ENCODE data around the gene FSTL4. TPM values are rescaled to one million over a fixed set of nuclear protein-coding genes. Genes with fewer than 3 reads are reported as not detected.

FSTL4 gene
- total RNA-seq, 1 donor from 2014 or later: 0.07 TPM

DNA sequence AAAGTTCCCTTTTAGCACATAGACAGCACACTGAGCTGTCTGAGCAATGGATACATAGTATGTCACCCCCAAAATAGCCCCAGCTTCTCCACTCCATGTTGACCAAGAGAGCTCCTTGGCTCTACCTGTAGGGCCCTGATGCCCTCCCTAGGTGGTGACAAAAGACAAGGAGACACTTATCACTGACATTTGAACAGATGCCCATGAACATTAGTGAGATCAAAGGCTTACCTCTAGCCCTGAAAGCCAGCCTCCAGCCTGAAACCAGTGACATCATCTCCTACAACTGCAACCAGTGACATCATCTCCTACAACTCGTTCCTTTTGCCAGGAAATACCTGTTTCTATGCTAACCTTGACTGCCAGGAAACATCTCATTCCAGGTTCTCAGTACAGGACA lies 122.7 kb downstream of the FSTL4 start:
- no peaks in the 10 kb centered on the region for H3K4me1 Mint-ChIP-seq (ENCODE audit: low read depth)
- H3K9me3 Mint-ChIP-seq (ENCODE audit: low read depth): peaks cover 18% of the 10 kb centered on the region
- peaks cover 7% of the 10 kb centered on the region for H3K27me3 Mint-ChIP-seq (ENCODE audit: low read depth)
- peaks cover 2% of the 10 kb centered on the region for H3K36me3 Mint-ChIP-seq (ENCODE audit: low read depth)
- no peak overlapping the region for H3K4me3 Mint-ChIP-seq (ENCODE audit: unreplicated experiment)
- no peak for DNase-seq (ENCODE audit: low spot score)
- no peak overlapping the region for H3K27ac Mint-ChIP-seq (ENCODE audit: unreplicated experiment)
- TF ChIP-seq, protein P1, sequence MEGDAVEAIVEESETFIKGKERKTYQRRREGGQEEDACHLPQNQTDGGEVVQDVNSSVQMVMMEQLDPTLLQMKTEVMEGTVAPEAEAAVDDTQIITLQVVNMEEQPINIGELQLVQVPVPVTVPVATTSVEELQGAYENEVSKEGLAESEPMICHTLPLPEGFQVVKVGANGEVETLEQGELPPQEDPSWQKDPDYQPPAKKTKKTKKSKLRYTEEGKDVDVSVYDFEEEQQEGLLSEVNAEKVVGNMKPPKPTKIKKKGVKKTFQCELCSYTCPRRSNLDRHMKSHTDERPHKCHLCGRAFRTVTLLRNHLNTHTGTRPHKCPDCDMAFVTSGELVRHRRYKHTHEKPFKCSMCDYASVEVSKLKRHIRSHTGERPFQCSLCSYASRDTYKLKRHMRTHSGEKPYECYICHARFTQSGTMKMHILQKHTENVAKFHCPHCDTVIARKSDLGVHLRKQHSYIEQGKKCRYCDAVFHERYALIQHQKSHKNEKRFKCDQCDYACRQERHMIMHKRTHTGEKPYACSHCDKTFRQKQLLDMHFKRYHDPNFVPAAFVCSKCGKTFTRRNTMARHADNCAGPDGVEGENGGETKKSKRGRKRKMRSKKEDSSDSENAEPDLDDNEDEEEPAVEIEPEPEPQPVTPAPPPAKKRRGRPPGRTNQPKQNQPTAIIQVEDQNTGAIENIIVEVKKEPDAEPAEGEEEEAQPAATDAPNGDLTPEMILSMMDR (IDR thresholded peaks at IDR 0.05): no peak

DNA sequence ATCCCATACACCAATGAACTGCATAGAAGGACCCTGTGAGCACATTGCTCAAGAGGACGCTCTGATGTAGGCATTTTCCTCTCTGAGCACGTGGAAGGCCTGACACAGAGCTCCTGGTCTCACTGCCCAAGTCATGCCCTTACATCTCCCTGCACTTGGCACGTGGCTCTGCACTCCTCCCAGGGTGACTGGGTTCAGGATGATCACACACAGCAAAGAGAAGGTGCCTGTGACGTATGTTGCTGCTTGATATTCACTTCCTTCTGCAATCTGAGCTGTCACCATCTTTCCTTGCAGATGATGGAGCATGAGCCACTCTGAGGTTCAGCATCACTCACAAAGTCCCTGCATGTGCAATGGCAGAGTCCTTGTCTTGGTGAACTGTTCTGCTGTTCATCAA lies 125.2 kb downstream of the FSTL4 start:
- TF ChIP-seq, protein P1 (IDR thresholded peaks at IDR 0.05): no peak
- Mint-ChIP-seq H3K27ac (ENCODE audit: unreplicated experiment) (no peak overlapping the region), H3K27me3 (ENCODE audit: low read depth) (peaks cover 10% of the 10 kb centered on the region), H3K9me3 (ENCODE audit: low read depth) (peaks cover 14% of the 10 kb centered on the region), H3K36me3 (ENCODE audit: low read depth) (peaks cover 2% of the 10 kb centered on the region), H3K4me1 (ENCODE audit: low read depth) (peaks cover 4% of the 10 kb centered on the region), H3K4me3 (ENCODE audit: unreplicated experiment) (no peak overlapping the region)
- DNase-seq (ENCODE audit: low spot score): no peak

DNA sequence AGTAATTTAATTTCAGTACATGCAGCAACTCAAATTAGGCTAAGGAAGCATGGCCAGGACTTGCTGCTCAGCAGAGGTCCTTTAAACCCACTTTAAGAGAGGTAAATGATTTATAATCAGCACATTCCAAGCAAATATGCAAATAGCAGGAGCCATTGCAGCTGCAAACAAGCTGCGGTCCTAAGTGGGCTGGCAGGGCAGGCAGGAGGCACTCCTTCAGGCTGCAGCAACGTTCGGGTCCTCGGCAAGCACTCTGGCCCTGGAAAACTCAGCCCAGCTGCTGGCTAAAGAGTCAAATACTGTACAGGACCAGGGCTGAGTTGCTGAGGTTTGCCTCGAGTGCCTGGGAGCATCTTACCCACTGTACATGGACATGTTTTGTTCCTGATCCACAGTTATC lies 126.9 kb downstream of the FSTL4 start:
- no peak overlapping the region for H3K4me3 Mint-ChIP-seq (ENCODE audit: unreplicated experiment)
- DNase-seq (ENCODE audit: low spot score): no peak
- peaks cover 12% of the 10 kb centered on the region for H3K9me3 Mint-ChIP-seq (ENCODE audit: low read depth)
- H3K27ac Mint-ChIP-seq (ENCODE audit: unreplicated experiment): no peak overlapping the region
- peaks cover 10% of the 10 kb centered on the region for H3K27me3 Mint-ChIP-seq (ENCODE audit: low read depth)
- H3K36me3 Mint-ChIP-seq (ENCODE audit: low read depth): peaks cover 2% of the 10 kb centered on the region
- TF ChIP-seq, protein P1 (IDR thresholded peaks at IDR 0.05): no peak
- peaks cover 11% of the 10 kb centered on the region for H3K4me1 Mint-ChIP-seq (ENCODE audit: low read depth)

DNA sequence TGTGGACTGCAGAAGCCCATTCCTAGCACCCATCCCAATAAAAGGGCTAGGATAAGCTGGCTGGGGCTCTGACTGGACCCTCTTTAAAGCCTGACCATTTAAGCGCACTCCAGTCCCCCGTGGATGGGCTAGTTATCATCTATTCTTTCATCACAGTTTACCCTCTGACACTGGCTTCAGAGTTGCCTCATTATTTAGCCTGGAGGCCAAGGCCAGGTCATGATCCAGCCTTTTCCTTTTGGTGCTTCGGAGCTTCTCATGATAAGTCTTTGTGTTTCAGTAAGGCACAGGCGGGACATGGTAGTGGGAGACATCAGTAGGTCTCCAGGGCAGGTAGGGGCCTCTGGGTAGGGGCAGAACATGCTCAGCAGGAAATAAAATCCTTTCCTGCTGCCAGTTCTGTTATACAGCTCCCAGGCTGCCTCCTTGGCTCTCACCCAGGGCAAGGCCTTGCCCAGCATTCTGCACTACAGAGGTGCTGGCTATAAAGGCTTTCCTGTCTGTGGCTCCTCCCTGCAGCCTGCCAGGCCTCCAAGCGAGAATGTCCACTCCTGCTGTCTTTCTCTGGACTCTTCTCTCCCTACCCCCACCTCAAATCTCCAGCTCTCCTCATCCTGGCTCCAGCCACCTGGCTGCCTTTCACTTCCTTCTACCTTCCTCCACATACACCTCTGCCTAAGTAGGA lies 128.8 kb downstream of the FSTL4 start:
- H3K4me3 Mint-ChIP-seq (ENCODE audit: unreplicated experiment): no peak overlapping the region
- DNase-seq (ENCODE audit: low spot score): no peak
- H3K4me1 Mint-ChIP-seq (ENCODE audit: low read depth): peaks cover 11% of the 10 kb centered on the region
- no peaks in the 10 kb centered on the region for H3K9me3 Mint-ChIP-seq (ENCODE audit: low read depth)
- H3K36me3 Mint-ChIP-seq (ENCODE audit: low read depth): no peaks in the 10 kb centered on the region
- H3K27me3 Mint-ChIP-seq (ENCODE audit: low read depth): peaks cover 10% of the 10 kb centered on the region
- TF ChIP-seq, protein P1 (IDR thresholded peaks at IDR 0.05): no peak
- no peak overlapping the region for H3K27ac Mint-ChIP-seq (ENCODE audit: unreplicated experiment)

DNA sequence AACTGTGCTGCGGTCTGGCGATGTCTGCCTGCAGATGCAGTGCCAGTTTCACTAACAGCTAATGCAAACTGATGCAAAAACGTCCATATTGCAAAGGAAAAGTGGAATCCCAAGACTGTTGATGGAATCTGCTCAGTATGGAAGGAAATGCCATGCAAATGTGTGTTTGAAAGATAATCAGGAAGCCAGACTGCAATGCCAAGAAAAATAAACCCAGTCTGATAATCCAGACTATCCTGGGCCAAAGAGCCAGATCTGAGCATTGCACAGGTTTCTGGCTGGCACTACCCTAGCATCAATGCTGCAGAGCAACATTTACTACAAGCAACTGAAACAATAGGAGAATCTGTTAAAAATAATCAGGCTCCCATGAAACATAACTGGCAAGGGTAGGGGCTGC lies 130.3 kb downstream of the FSTL4 start:
- Mint-ChIP-seq H3K27me3 (ENCODE audit: low read depth) (peaks cover 10% of the 10 kb centered on the region), H3K9me3 (ENCODE audit: low read depth) (no peaks in the 10 kb centered on the region), H3K4me3 (ENCODE audit: unreplicated experiment) (no peak overlapping the region), H3K36me3 (ENCODE audit: low read depth) (no peaks in the 10 kb centered on the region), H3K27ac (ENCODE audit: unreplicated experiment) (peak overlapping the region; percentile 14), H3K4me1 (ENCODE audit: low read depth) (peaks cover 11% of the 10 kb centered on the region)
- TF ChIP-seq, protein P1 (IDR thresholded peaks at IDR 0.05): no peak
- DNase-seq (ENCODE audit: low spot score): no peak
